ENCODE results near the gene ANGPTL3.

ANGPTL3 gene

DNA sequence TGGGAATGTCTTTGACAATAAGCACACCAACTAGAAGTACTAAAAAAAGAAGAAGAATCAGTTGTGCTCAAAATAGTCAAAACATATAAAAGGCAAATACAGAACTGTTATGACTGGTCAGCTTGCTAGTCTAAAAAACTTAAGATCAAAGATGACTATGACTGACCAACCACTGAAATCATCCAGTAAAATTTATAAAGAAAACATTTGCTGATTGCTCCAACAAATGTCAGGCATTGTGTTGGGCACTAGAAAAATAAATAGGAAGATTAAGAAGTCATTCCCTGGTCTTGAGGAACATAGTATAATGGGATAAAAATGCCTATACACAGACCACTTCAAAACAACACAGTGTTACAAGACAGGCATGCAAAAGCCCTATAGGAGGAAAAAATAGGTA, 9.3 kb upstream of the ANGPTL3 start:
- Histone ChIP-seq H3K36me3 (ENCODE audit: control insufficient read depth in 2 of 2, insufficient read depth in 1 of 2, low read length in 2 of 2) (peaks cover 0 to 8% of the 10 kb centered on the region in 2 experiments; a peak in 1 of 3 replicates), H3K27ac (ENCODE audit: extremely low read depth, low read depth, low read length) (no peak overlapping the region), H3K9me3 (ENCODE audit: control insufficient read depth, insufficient read depth, low read depth, low read length) (no peaks in the 10 kb centered on the region), H3K4me1 (ENCODE audit: control insufficient read depth, insufficient read depth, low read length) (peaks cover 6% of the 10 kb centered on the region; the same call in 1 of the 2 replicates), H3K4me3 (ENCODE audit: low read depth, low read length) (no peak overlapping the region)
- ChIA-PET CTCF (no interaction called here), POLR2A (no interaction called here)
- TF ChIP-seq ZNF626 (tag by site-specific recombination; IDR thresholded peaks at IDR 0.05) (no peak), KLF16 (tag by site-specific recombination; IDR thresholded peaks at IDR 0.05) (no peak), FEZF1 (tag by site-specific recombination; IDR thresholded peaks at IDR 0.05) (peak; percentile 64)

GRCh38 chr1:62589321-62589720, 8.0 kb upstream of the ANGPTL3 start:
- ChIA-PET POLR2A (no interaction called here), CTCF (interaction anchor here (0.6 to 1.1 kb wide), 2 partner anchors 15 to 157 kb away, joined by 3 read pairs; no protein-coding TSS in a partner anchor)
- no peaks in the 10 kb centered on the region for H3K9me3 ChIP-seq (ENCODE audit: control insufficient read depth, insufficient read depth, low read depth, low read length)
- no peak overlapping the region for H3K27ac ChIP-seq (ENCODE audit: extremely low read depth, low read depth, low read length)
- peaks cover 6% of the 10 kb centered on the region; the same call in 1 of the 2 replicates for H3K4me1 ChIP-seq (ENCODE audit: control insufficient read depth, insufficient read depth, low read length)
- no peak overlapping the region for H3K4me3 ChIP-seq (ENCODE audit: low read depth, low read length)
- TF ChIP-seq ZNF37A (tag by site-specific recombination; IDR thresholded peaks at IDR 0.05) (no peak), ZNF548 (tag by site-specific recombination; IDR thresholded peaks at IDR 0.05) (no peak), ZNF701 (tag by site-specific recombination; IDR thresholded peaks at IDR 0.05) (no peak), ZNF530 (tag by site-specific recombination; IDR thresholded peaks at IDR 0.05; ENCODE audit: low read depth) (no peak), ZNF501 (tag by site-specific recombination; IDR thresholded peaks at IDR 0.05) (no peak), INSM2 (tag by site-specific recombination; IDR thresholded peaks at IDR 0.05) (no peak), ZNF19 (tag by site-specific recombination; IDR thresholded peaks at IDR 0.05; ENCODE audit: low read depth) (no peak), ZNF544 (tag by site-specific recombination; IDR thresholded peaks at IDR 0.05) (no peak), ZNF132 (tag by site-specific recombination; IDR thresholded peaks at IDR 0.05; ENCODE audit: borderline replicate concordance) (no peak), ZNF473 (tag by site-specific recombination; IDR thresholded peaks at IDR 0.05) (no peak), TRIM28 (IDR thresholded peaks at IDR 0.05; ENCODE audit: borderline replicate concordance, low read length) (no peak), ZNF23 (tag by site-specific recombination; IDR thresholded peaks at IDR 0.05; ENCODE audit: borderline replicate concordance) (no peak), HOXA7 (CRISPR knock-in tag; IDR thresholded peaks at IDR 0.05; ENCODE audit: borderline replicate concordance) (no peak), KLF16 (tag by site-specific recombination; IDR thresholded peaks at IDR 0.05) (no peak), ZNF274 (IDR thresholded peaks at IDR 0.05; ENCODE audit: low read length) (no peak), ZNF274 (tag by site-specific recombination; IDR thresholded peaks at IDR 0.05; ENCODE audit: borderline replicate concordance) (no peak), EGR2 (tag by site-specific recombination; IDR thresholded peaks at IDR 0.05; ENCODE audit: low read depth) (no peak), GFI1B (tag by site-specific recombination; IDR thresholded peaks at IDR 0.05) (no peak)
- TF ChIP-seq, protein P1, sequence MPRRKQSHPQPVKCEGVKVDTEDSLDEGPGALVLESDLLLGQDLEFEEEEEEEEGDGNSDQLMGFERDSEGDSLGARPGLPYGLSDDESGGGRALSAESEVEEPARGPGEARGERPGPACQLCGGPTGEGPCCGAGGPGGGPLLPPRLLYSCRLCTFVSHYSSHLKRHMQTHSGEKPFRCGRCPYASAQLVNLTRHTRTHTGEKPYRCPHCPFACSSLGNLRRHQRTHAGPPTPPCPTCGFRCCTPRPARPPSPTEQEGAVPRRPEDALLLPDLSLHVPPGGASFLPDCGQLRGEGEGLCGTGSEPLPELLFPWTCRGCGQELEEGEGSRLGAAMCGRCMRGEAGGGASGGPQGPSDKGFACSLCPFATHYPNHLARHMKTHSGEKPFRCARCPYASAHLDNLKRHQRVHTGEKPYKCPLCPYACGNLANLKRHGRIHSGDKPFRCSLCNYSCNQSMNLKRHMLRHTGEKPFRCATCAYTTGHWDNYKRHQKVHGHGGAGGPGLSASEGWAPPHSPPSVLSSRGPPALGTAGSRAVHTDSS (tag by site-specific recombination; IDR thresholded peaks at IDR 0.05): no peak
- TF ChIP-seq, protein P2, sequence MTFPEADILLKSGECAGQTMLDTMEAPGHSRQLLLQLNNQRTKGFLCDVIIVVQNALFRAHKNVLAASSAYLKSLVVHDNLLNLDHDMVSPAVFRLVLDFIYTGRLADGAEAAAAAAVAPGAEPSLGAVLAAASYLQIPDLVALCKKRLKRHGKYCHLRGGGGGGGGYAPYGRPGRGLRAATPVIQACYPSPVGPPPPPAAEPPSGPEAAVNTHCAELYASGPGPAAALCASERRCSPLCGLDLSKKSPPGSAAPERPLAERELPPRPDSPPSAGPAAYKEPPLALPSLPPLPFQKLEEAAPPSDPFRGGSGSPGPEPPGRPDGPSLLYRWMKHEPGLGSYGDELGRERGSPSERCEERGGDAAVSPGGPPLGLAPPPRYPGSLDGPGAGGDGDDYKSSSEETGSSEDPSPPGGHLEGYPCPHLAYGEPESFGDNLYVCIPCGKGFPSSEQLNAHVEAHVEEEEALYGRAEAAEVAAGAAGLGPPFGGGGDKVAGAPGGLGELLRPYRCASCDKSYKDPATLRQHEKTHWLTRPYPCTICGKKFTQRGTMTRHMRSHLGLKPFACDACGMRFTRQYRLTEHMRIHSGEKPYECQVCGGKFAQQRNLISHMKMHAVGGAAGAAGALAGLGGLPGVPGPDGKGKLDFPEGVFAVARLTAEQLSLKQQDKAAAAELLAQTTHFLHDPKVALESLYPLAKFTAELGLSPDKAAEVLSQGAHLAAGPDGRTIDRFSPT (tag by site-specific recombination; IDR thresholded peaks at IDR 0.05): no peak
- TF ChIP-seq, protein P3, sequence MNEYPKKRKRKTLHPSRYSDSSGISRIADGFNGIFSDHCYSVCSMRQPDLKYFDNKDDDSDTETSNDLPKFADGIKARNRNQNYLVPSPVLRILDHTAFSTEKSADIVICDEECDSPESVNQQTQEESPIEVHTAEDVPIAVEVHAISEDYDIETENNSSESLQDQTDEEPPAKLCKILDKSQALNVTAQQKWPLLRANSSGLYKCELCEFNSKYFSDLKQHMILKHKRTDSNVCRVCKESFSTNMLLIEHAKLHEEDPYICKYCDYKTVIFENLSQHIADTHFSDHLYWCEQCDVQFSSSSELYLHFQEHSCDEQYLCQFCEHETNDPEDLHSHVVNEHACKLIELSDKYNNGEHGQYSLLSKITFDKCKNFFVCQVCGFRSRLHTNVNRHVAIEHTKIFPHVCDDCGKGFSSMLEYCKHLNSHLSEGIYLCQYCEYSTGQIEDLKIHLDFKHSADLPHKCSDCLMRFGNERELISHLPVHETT (tag by site-specific recombination; IDR thresholded peaks at IDR 0.05): no peak
- peaks cover 0 to 8% of the 10 kb centered on the region in 2 experiments; a peak in 1 of 3 replicates for H3K36me3 ChIP-seq (ENCODE audit: control insufficient read depth in 2 of 2, insufficient read depth in 1 of 2, low read length in 2 of 2)

Measured in HEK293 (cell line).